ENCODE measurements around the gene PAIP1. TPM values are rescaled to one million over a fixed set of nuclear protein-coding genes. Genes with fewer than 3 reads are reported as not detected.
"Not testable (repeated sequence)": the region's sequence is repeated elsewhere in the genome, so short reads cannot be mapped to it uniquely, and the experiment has no call there.

The PAIP1 gene
- total and polyA plus RNA-seq, 4 donors: 58.6 to 65.8 (median 63.2) TPM

DNA sequence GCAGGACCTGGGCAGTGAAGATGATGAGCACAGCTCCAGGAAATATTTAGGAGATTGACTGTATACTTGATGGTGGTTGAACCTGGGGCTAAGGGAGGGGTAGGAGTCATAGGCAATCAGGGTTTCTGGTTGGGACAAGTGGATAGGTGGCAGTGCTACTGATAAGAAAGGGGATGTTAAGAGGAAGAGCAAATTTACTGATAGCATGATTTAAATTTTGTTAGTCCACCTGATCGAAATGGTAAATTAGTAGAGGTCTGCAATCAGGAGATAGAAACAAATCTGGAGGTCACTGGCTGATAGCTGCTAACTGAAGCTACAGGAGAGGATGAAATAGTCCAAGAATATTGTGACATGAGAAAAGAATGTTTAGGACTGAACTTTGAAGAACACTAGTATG lies 36.3 kb downstream of the PAIP1 start:
- H3K4me3 ChIP-seq (ENCODE audit: low read length in 2 of 2): no peak overlapping the region
- H3K27ac ChIP-seq (ENCODE audit: low read depth in 1 of 2, low read length in 2 of 2): no peak overlapping the region
- no peaks in the 10 kb centered on the region for H3K27me3 ChIP-seq (ENCODE audit: control insufficient read depth in 1 of 2, insufficient read depth in 2 of 2, low read length in 1 of 2)
- H3K36me3 ChIP-seq (ENCODE audit: control insufficient read depth in 1 of 2, insufficient read depth in 2 of 2, low read length in 1 of 2): peaks cover 4 to 11% of the 10 kb centered on the region in 2 donors
- WGBS, 2 donors: 92 to 94% methylated on average over 1 of the region's 1 CpG
- intact Hi-C loops (cut with DNase I): no loop called here
- no peak for DNase-seq
- no peaks in the 10 kb centered on the region for H3K9me3 ChIP-seq (ENCODE audit: control insufficient read depth, low read length)
- ATAC-seq (ENCODE audit: low FRiP score): no peak
- H3K4me1 ChIP-seq (ENCODE audit: control insufficient read depth in 1 of 2, insufficient read depth in 2 of 2, low read length in 2 of 2): no peaks in the 10 kb centered on the region

DNA sequence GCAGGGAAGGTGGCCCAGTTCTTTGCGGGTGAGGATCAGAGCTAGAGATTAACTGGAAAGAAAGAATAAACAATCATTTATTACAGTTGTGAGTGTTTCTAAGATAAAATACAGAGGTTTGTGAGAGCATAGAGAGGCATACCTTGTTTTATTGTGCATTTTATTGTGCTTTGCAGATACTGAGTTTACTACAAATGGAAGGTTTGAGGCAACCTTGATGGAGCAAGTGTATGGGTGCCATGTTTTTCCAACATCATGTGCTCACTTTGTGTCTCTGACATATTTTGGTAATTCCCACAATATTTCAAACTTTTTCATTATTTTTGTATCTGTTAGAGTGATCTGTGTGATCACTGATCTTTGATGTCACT lies 41.2 kb downstream of the PAIP1 start:
- Histone ChIP-seq H3K9me3 (ENCODE audit: control insufficient read depth, low read length) (no peaks in the 10 kb centered on the region), H3K4me1 (ENCODE audit: control insufficient read depth in 1 of 2, insufficient read depth in 2 of 2, low read length in 2 of 2) (peaks cover 0 to 4% of the 10 kb centered on the region in 2 donors), H3K36me3 (ENCODE audit: control insufficient read depth in 1 of 2, insufficient read depth in 2 of 2, low read length in 1 of 2) (no peaks in the 10 kb centered on the region), H3K4me3 (ENCODE audit: low read length in 2 of 2) (peak overlapping the region; percentile 63 to 92), H3K27ac (ENCODE audit: low read depth in 1 of 2, low read length in 2 of 2) (peak overlapping the region; percentile 44 to 57), H3K27me3 (ENCODE audit: control insufficient read depth in 1 of 2, insufficient read depth in 2 of 2, low read length in 1 of 2) (no peaks in the 10 kb centered on the region)
- ATAC-seq (ENCODE audit: low FRiP score) (no peak), DNase-seq (no peak)
- WGBS, 2 donors: 23 to 24% methylated on average over 1 of the region's 1 CpG
- intact Hi-C loops (cut with DNase I): loop anchor here in 1 of 2 donors (2.0 to 10.0 kb wide), 3 partner anchors 31 to 201 kb away; partner anchors contain the start of genes HMGCS1 and PAIP1

DNA sequence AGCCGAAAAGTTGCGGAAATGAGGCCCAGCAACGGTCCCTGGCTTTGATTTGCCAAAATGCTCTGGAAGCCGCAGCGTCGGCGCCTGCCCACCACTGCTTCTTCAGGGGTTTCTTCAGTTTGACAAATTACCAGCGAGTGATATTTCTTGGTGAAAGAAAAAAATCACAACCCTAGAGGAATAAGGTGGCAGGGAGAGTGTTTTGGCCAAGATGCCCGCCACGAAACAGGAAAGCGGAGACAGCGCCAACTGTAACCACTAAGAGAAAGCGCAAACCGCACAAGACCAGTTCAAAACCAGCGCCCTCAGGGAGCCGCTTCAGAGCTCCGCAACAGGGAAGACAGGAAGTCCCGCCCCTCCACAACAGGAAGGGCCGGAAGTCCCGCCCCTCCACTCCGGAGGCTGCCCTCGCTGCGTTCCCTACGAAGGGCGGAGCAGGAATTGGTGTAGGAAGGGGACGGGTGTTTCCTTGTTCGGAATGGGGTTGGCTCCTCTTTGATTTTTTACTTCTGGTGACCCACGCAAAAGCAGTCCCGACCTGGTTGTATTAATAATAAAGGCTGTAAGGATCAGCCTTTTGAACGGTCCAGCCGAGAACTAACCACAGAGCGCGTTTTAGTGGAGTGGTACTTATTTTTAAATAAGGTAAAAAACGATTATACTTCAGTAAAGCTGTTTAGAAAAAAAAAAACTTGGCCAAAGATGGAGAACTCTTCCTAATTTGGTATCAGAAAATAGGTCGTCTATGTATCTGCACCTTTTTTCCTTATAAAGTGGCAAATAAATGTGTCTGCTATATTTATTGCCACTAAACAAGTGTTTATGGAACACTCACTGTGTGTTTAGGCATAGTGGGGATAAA lies 41.8 kb downstream of the PAIP1 start, which contains the start of gene C5orf34:
Gene C5orf34, minus strand, starts transcription at position 333 of the 862 bp plus-strand sequence. CDS start 5,809 bp downstream, outside the sequence.
- ATAC-seq (ENCODE audit: low FRiP score): peak; percentile 100
- H3K36me3 ChIP-seq (ENCODE audit: control insufficient read depth in 1 of 2, insufficient read depth in 2 of 2, low read length in 1 of 2): no peaks in the 10 kb centered on the region
- intact Hi-C loops (cut with DNase I): loop anchor here in 1 of 2 donors (2.0 to 10.0 kb wide), 3 partner anchors 30 to 200 kb away; partner anchors contain the start of genes HMGCS1 and PAIP1
- H3K4me3 ChIP-seq (ENCODE audit: low read length in 2 of 2): peak within 1 kb of the TSS; percentile 63 to 92
- peaks cover 0 to 4% of the 10 kb centered on the region in 2 donors for H3K4me1 ChIP-seq (ENCODE audit: control insufficient read depth in 1 of 2, insufficient read depth in 2 of 2, low read length in 2 of 2)
- WGBS, 2 donors: 0% methylated on average over 35 of the region's 35 CpGs
- peak within 1 kb of the TSS; percentile 44 to 92 for H3K27ac ChIP-seq (ENCODE audit: low read depth in 1 of 2, low read length in 2 of 2)
- peak; percentile 97 to 99 for DNase-seq
- no peaks in the 10 kb centered on the region for H3K9me3 ChIP-seq (ENCODE audit: control insufficient read depth, low read length)
- no peaks in the 10 kb centered on the region for H3K27me3 ChIP-seq (ENCODE audit: control insufficient read depth in 1 of 2, insufficient read depth in 2 of 2, low read length in 1 of 2)

DNA sequence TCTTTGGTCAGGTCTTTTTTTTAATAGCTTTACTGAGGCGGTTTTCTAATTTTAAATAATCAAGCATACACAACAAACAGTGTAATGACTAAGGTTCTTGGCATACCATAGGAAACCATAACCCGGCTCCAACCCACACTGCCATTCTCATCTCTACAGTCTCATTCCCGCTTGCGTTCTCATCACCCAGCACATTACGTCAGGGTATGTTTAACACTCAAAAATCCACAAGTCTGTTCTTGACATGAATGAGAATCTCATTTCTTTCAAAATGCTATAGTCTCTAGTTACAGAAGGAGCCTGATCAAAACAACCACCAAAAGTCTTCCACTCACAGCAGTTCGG lies 42.4 kb downstream of the PAIP1 start:
- Histone ChIP-seq H3K36me3 (ENCODE audit: control insufficient read depth in 1 of 2, insufficient read depth in 2 of 2, low read length in 1 of 2) (no peaks in the 10 kb centered on the region), H3K4me3 (ENCODE audit: low read length in 2 of 2) (peak overlapping the region; percentile 42 to 85), H3K9me3 (ENCODE audit: control insufficient read depth, low read length) (no peaks in the 10 kb centered on the region), H3K27me3 (ENCODE audit: control insufficient read depth in 1 of 2, insufficient read depth in 2 of 2, low read length in 1 of 2) (no peaks in the 10 kb centered on the region), H3K4me1 (ENCODE audit: control insufficient read depth in 1 of 2, insufficient read depth in 2 of 2, low read length in 2 of 2) (peaks cover 0 to 4% of the 10 kb centered on the region in 2 donors), H3K27ac (ENCODE audit: low read depth in 1 of 2, low read length in 2 of 2) (peak overlapping the region in 1 of 2 donors; percentile 82)
- 1% methylated on average over 6 of the region's 6 CpGs for WGBS, 2 donors
- peak; percentile 6 for ATAC-seq (ENCODE audit: low FRiP score)
- intact Hi-C loops (cut with DNase I): loop anchor here in 1 of 2 donors (2.0 to 10.0 kb wide), 2 partner anchors 30 to 200 kb away; partner anchors contain the start of gene HMGCS1
- DNase-seq: no peak

DNA sequence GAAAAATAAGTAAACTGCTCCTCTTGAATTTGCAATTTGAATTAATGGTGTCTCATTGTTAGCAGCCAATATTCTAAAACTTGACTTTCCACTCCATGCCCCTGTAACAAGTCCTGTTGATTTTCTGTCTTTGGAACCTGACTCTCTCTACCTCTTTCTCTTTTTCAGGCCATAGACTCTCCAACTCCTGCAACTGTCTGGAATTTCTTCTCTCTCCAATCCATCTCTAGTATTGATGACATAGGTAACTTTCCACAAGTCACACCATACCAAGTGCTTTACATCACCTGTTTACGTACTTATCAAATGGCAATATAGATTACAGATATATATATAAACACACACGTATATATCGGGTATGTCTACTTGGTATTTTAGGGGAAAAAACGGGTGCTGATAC lies 42.9 kb downstream of the PAIP1 start:
- peak overlapping the region in 1 of 2 donors; percentile 85 for H3K4me3 ChIP-seq (ENCODE audit: low read length in 2 of 2)
- intact Hi-C loops (cut with DNase I): loop anchor here in 1 of 2 donors (2.0 to 10.0 kb wide), 2 partner anchors 29 to 199 kb away; partner anchors contain the start of gene HMGCS1
- no peak for DNase-seq
- H3K36me3 ChIP-seq (ENCODE audit: control insufficient read depth in 1 of 2, insufficient read depth in 2 of 2, low read length in 1 of 2): no peaks in the 10 kb centered on the region
- no peak for ATAC-seq (ENCODE audit: low FRiP score)
- WGBS, 2 donors: 8 to 14% methylated on average over 4 of the region's 4 CpGs
- no peaks in the 10 kb centered on the region for H3K27me3 ChIP-seq (ENCODE audit: control insufficient read depth in 1 of 2, insufficient read depth in 2 of 2, low read length in 1 of 2)
- no peaks in the 10 kb centered on the region for H3K9me3 ChIP-seq (ENCODE audit: control insufficient read depth, low read length)
- no peak overlapping the region for H3K27ac ChIP-seq (ENCODE audit: low read depth in 1 of 2, low read length in 2 of 2)
- peaks cover 0 to 4% of the 10 kb centered on the region in 2 donors for H3K4me1 ChIP-seq (ENCODE audit: control insufficient read depth in 1 of 2, insufficient read depth in 2 of 2, low read length in 2 of 2)

DNA sequence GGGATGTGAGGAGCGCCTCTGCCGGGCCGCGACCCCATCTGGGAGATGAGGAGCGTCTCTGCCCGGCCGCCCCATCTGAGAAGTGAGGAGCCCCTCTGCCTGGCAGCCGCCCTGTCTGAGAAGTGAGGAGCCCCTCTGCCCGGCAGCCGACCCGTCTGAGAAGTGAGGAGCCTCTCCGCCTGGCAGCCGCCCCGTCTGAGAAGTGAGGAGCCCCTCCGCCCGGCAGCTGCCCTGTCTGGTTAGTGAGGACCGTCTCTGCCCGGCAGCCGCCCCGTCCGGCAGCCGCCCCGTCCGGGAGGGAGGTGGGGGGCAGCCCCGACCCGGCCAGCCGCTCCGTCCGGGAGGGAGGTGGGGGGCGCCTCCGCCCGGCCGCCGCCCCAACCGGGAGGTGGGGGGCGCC lies 45.8 kb downstream of the PAIP1 start:
- ATAC-seq (ENCODE audit: low FRiP score); H3K27ac ChIP-seq (ENCODE audit: low read depth in 1 of 2, low read length in 2 of 2); H3K9me3 ChIP-seq (ENCODE audit: control insufficient read depth, low read length); DNase-seq; H3K4me1 ChIP-seq (ENCODE audit: control insufficient read depth in 1 of 2, insufficient read depth in 2 of 2, low read length in 2 of 2); H3K4me3 ChIP-seq (ENCODE audit: low read length in 2 of 2); H3K36me3 ChIP-seq (ENCODE audit: control insufficient read depth in 1 of 2, insufficient read depth in 2 of 2, low read length in 1 of 2); H3K27me3 ChIP-seq (ENCODE audit: control insufficient read depth in 1 of 2, insufficient read depth in 2 of 2, low read length in 1 of 2): not testable (repeated sequence)
- intact Hi-C loops (cut with DNase I): loop anchor here in 1 of 2 donors (10.0 kb wide), 1 partner anchor 196 kb away; the partner anchor contains the start of gene HMGCS1
- 90 to 94% methylated on average over 20 to 36 of the region's 36 CpGs for WGBS, 2 donors

DNA sequence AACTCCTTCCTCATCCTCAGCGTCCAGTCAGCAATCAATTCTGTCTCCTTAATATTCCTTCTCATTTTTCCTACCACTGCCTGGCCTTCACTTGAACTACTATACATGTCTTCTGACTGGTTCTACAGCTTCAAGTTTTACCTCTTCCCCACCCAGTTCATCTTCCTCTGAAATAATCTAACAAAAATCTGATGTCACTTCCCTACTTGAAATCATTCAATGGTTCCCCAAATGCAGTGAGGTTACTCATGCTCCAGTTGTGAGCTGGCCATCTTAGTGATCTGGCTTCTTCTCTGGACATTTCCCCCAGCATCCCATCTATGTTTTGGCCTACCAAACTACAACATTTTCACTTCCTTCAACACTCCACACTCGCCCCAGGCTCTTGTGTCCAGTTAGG lies 58.3 kb downstream of the PAIP1 start:
- intact Hi-C loops (cut with DNase I): no loop called here
- Histone ChIP-seq H3K27me3 (ENCODE audit: control insufficient read depth in 1 of 2, insufficient read depth in 2 of 2, low read length in 1 of 2) (no peaks in the 10 kb centered on the region), H3K4me1 (ENCODE audit: control insufficient read depth in 1 of 2, insufficient read depth in 2 of 2, low read length in 2 of 2) (no peaks in the 10 kb centered on the region), H3K9me3 (ENCODE audit: control insufficient read depth, low read length) (no peaks in the 10 kb centered on the region), H3K27ac (ENCODE audit: low read depth in 1 of 2, low read length in 2 of 2) (no peak overlapping the region), H3K4me3 (ENCODE audit: low read length in 2 of 2) (no peak overlapping the region), H3K36me3 (ENCODE audit: control insufficient read depth in 1 of 2, insufficient read depth in 2 of 2, low read length in 1 of 2) (peaks cover 0 to 6% of the 10 kb centered on the region in 2 donors)
- 93 to 94% methylated on average over 2 of the region's 2 CpGs for WGBS, 2 donors
- DNase-seq: no peak
- ATAC-seq (ENCODE audit: low FRiP score): no peak

DNA sequence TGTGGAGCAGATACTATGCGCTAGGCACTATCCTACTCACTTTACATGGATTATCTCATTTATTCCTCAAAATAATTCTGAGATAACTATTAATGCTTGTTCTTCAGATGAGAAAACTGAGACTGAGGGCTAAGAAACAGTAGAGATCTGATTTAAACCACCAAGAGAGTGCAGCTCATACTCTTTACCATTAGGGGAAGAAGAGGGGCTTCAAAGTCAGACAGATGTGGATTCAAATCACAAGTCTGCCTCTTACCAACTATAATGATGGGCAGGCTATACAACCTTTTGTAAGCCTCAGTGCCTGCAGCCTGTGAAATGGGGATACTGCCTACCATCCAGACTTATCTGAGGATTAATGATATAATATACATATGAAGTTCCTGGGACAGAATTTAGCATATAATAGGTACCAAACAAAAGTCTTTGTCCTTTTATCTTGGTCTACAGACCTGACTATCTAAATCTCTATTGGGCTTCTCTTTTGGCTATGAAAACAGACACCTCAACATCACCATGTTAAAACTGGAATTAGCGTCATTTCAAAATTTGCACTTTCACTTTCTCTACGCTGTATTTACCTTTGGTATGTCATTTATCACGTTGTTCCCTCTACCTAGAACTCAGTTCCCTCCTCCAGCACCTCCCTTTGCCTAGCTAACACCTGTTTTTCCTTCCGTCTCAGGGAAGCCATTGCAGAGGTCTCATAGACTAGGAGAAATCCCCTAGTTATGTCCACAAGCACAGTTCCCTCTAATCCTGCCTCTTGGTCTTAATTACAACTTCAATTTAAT lies 59.4 kb downstream of the PAIP1 start:
- DNase-seq: no peak
- Histone ChIP-seq H3K27ac (ENCODE audit: low read depth in 1 of 2, low read length in 2 of 2) (no peak overlapping the region), H3K36me3 (ENCODE audit: control insufficient read depth in 1 of 2, insufficient read depth in 2 of 2, low read length in 1 of 2) (no peaks in the 10 kb centered on the region), H3K27me3 (ENCODE audit: control insufficient read depth in 1 of 2, insufficient read depth in 2 of 2, low read length in 1 of 2) (no peaks in the 10 kb centered on the region), H3K4me3 (ENCODE audit: low read length in 2 of 2) (no peak overlapping the region), H3K9me3 (ENCODE audit: control insufficient read depth, low read length) (no peaks in the 10 kb centered on the region), H3K4me1 (ENCODE audit: control insufficient read depth in 1 of 2, insufficient read depth in 2 of 2, low read length in 2 of 2) (no peaks in the 10 kb centered on the region)
- 82 to 94% methylated on average over 5 of the region's 5 CpGs for WGBS, 2 donors
- intact Hi-C loops (cut with DNase I): no loop called here
- no peak for ATAC-seq (ENCODE audit: low FRiP score)
